ENCODE measurements around the gene AK3.

GRCh38 chr9:4700091-4700490, 40.9 kb downstream of the AK3 start:
- TF ChIP-seq, protein P1, sequence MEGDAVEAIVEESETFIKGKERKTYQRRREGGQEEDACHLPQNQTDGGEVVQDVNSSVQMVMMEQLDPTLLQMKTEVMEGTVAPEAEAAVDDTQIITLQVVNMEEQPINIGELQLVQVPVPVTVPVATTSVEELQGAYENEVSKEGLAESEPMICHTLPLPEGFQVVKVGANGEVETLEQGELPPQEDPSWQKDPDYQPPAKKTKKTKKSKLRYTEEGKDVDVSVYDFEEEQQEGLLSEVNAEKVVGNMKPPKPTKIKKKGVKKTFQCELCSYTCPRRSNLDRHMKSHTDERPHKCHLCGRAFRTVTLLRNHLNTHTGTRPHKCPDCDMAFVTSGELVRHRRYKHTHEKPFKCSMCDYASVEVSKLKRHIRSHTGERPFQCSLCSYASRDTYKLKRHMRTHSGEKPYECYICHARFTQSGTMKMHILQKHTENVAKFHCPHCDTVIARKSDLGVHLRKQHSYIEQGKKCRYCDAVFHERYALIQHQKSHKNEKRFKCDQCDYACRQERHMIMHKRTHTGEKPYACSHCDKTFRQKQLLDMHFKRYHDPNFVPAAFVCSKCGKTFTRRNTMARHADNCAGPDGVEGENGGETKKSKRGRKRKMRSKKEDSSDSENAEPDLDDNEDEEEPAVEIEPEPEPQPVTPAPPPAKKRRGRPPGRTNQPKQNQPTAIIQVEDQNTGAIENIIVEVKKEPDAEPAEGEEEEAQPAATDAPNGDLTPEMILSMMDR (IDR thresholded peaks at IDR 0.05; ENCODE audit: low read length) = no peak
- TF ChIP-seq EZH2 (optimal IDR thresholded peaks at IDR 0.05; ENCODE audit: low read depth, low read length) = no peak
